ENCODE results near the gene PHLPP1. TPM values are rescaled to one million over a fixed set of nuclear protein-coding genes. Genes with fewer than 3 reads are reported as not detected.

Gene PHLPP1
- total RNA-seq, 1 experiment from 2014 or later, result 39.9 TPM

DNA sequence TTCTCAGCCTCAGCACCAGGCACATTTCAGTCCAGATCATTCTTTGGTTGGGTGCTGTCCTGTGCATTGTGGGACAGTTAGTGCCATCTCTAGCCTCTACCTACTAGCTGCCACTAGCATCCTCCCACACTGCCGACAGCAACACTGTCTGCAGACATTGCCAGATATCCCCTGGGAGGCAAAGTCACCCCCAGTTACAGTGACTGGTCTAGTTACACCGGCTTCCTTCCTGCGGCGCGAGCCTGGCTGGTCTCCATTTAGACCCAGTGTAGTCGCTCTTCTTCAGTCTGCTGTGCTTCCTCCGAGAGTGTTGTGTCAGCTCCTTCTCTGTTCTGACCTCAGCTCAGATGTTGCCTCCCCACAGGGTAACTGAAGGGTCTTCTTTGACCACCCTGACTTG, 283.1 kb downstream of the PHLPP1 start:
- TF ChIP-seq, protein P1, sequence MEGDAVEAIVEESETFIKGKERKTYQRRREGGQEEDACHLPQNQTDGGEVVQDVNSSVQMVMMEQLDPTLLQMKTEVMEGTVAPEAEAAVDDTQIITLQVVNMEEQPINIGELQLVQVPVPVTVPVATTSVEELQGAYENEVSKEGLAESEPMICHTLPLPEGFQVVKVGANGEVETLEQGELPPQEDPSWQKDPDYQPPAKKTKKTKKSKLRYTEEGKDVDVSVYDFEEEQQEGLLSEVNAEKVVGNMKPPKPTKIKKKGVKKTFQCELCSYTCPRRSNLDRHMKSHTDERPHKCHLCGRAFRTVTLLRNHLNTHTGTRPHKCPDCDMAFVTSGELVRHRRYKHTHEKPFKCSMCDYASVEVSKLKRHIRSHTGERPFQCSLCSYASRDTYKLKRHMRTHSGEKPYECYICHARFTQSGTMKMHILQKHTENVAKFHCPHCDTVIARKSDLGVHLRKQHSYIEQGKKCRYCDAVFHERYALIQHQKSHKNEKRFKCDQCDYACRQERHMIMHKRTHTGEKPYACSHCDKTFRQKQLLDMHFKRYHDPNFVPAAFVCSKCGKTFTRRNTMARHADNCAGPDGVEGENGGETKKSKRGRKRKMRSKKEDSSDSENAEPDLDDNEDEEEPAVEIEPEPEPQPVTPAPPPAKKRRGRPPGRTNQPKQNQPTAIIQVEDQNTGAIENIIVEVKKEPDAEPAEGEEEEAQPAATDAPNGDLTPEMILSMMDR (conservative IDR thresholded peaks at IDR 0.05), result no peak
- Histone ChIP-seq H2BK15ac (ENCODE audit: low read depth, low read length) (no peak overlapping the region), H4K8ac (replicated peaks; ENCODE audit: insufficient read length, low read depth, low read length) (no peak overlapping the region), H3K23me2 (ENCODE audit: insufficient read length, low read depth, low read length, poor library complexity, severe bottlenecking) (no peaks in the 10 kb centered on the region), H3K4me1 (ENCODE audit: insufficient read depth, low read length) (no peaks in the 10 kb centered on the region), H2BK12ac (ENCODE audit: insufficient read length, low read depth, low read length) (no peak overlapping the region), H2AK5ac (ENCODE audit: insufficient read length, low read length) (no peak overlapping the region), H4K91ac (ENCODE audit: insufficient read length, low read depth, low read length) (no peak overlapping the region), H3K79me2 (ENCODE audit: insufficient read depth, low read length) (no peaks in the 10 kb centered on the region), H3K23ac (ENCODE audit: insufficient read length, low read depth, low read length) (no peak overlapping the region), H3K9me3 (ENCODE audit: control insufficient read depth, low read depth, low read length) (no peaks in the 10 kb centered on the region), H3K14ac (ENCODE audit: insufficient read depth, low read length) (no peak overlapping the region; the same call in 1 of the 2 replicates), H3K27ac (ENCODE audit: insufficient read length, low read depth, low read length) (no peak overlapping the region), H2BK5ac (ENCODE audit: insufficient read length, low read length) (no peak overlapping the region), H2AFZ (ENCODE audit: low read length) (no peak overlapping the region), H3K9ac (ENCODE audit: extremely low read depth, insufficient read length, low read length) (no peak overlapping the region), H2BK120ac (ENCODE audit: low read depth, low read length, poor library complexity, severe bottlenecking) (no peak overlapping the region), H3K27me3 (ENCODE audit: insufficient read depth, low read length) (no peaks in the 10 kb centered on the region), H3K18ac (ENCODE audit: insufficient read length, low read depth, low read length) (no peak overlapping the region), H3K4me2 (ENCODE audit: insufficient read depth, insufficient read length, low read length) (no peak overlapping the region), H3K79me1 (ENCODE audit: insufficient read depth, low read depth, low read length, poor library complexity, severe bottlenecking) (no peaks in the 10 kb centered on the region), H4K20me1 (ENCODE audit: control insufficient read depth, insufficient read depth, insufficient read length) (no peaks in the 10 kb centered on the region), H3K4ac (ENCODE audit: low read depth, low read length) (no peak overlapping the region), H4K5ac (ENCODE audit: insufficient read length, low read depth, low read length) (no peak overlapping the region), H3K56ac (ENCODE audit: insufficient read length, low read depth, low read length) (no peak overlapping the region), H3T11ph (ENCODE audit: low read length) (no peak overlapping the region), H2BK20ac (ENCODE audit: low read depth, low read length, poor library complexity, severe bottlenecking) (no peak overlapping the region)
- no peaks in the 10 kb centered on the region; a peak in 1 of 7 replicates for H3K36me3 Mint-ChIP-seq (ENCODE audit: insufficient read depth in 1 of 3, low read depth in 3 of 3)
- WGBS (ENCODE audit: extremely low coverage, insufficient read length, low lambda C conversion rate), result no CpG with 5 or more reads among the region's 7 CpGs
- H3K4me1 Mint-ChIP-seq, result peaks cover 0 to 2% of the 10 kb centered on the region in 2 experiments; a peak in 2 of 4 replicates
- H3K9me3 Mint-ChIP-seq, result no peaks in the 10 kb centered on the region
- no peak overlapping the region for H3K4me3 Mint-ChIP-seq
- H3K27ac Mint-ChIP-seq, result peak overlapping the region in 1 of 3 experiments; percentile 9; a peak in 2 of 7 replicates
- no peak for DNase-seq
- peaks cover 2% of the 10 kb centered on the region for H3K27me3 Mint-ChIP-seq (ENCODE audit: low read depth)

All from H9 (cell line).